Heart left ventricle (tissue), 13 donors: Measurements from ENCODE around the gene TDRD9.

Source experiments
- POLR2A ChIP-seq, 2 donors: fragments of 450-650 bp; IDR thresholded peaks; one replicate each; pipeline ENCODE4 v1.6.1; 2017; ENCODE audit warnings: antibody characterized with exemption in 2 of 2, mild to moderate bottlenecking in 2 of 2, moderate library complexity in 2 of 2
- TF ChIP-seq, protein P1 (sequence below), 12 donors: fragments of 200-600 bp; sonication (generic) in 4 of 12; IDR thresholded peaks; one replicate each; pipeline versions ENCODE4 v1.5.0 to v1.8.0; 2018 to 2022; ENCODE audit warnings: antibody characterized with exemption in 12 of 12, mild to moderate bottlenecking in 5 of 12
- donor health status: ischemic (EF 13 %, LVEDD 7.1; RV severe dilation, severe dysfunction).
- donor health status: DM: no; HTN: yes; CAD: no.
- donor health status: DM: no; HTN: no; CAD: no.
- donor health status: ischemic (EF 25% LVEDD 6.9; RV normal size, moderate dysfunction).
- donor health status: ischemic (EF 25% LVEDD 5.7; RV mildly dilated, moderate dysfunction).
- donor health status: ischemic (EF 35%, LVEDD 5.7; RV mildly dilated, moderate dysfunction).
- donor health status: nonischemic (EF 11% LVEDD 7.7; RV severe dilation, severe dysfunction).
- donor health status: DM: yes; HTN: yes; CAD: no.
- donor health status: PGD.
- donor health status: ischemic (EF 29% LVEDD 5.4; RV normal size, mild dysfunction).
- donor health status: nonischemic (EF 23%, LVEDD 6.1; RV moderate dilation, normal function).

DNA sequence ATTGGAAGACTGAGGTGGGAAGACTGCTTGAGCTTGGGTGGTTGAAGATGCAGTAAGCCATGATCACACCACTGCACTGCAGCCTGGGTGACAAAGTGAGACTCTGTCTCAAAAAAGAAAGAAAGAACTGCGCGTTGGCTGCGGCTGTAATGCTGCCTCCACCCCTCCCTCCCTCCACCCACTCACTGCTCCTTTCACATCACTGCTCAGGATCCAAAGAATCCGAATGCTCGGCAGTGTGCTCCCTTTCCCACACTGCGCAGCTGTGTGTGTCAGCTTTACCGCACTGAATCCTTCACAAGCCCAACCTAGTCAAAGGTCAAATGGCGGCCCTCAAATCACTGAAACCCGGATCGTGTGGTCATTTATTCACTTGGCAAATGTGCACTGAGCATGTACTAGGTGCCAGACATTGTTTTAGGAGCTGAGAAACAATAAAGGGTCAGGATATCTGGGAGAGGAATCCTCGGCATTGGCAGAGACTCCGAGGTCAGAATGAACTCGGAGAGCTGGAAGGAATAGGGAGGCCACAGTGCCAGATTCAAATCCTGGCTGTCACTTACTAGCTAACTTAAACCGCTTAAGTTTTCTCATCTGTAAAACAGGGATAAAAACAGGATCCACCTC, 11.5 kb upstream of the TDRD9 start:
- no peak for TF ChIP-seq POLR2A (IDR thresholded peaks at IDR 0.05)
- TF ChIP-seq, protein P1, sequence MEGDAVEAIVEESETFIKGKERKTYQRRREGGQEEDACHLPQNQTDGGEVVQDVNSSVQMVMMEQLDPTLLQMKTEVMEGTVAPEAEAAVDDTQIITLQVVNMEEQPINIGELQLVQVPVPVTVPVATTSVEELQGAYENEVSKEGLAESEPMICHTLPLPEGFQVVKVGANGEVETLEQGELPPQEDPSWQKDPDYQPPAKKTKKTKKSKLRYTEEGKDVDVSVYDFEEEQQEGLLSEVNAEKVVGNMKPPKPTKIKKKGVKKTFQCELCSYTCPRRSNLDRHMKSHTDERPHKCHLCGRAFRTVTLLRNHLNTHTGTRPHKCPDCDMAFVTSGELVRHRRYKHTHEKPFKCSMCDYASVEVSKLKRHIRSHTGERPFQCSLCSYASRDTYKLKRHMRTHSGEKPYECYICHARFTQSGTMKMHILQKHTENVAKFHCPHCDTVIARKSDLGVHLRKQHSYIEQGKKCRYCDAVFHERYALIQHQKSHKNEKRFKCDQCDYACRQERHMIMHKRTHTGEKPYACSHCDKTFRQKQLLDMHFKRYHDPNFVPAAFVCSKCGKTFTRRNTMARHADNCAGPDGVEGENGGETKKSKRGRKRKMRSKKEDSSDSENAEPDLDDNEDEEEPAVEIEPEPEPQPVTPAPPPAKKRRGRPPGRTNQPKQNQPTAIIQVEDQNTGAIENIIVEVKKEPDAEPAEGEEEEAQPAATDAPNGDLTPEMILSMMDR (IDR thresholded peaks at IDR 0.05): no peak
